SU-DHL-6 (cell line): ENCODE results near the gene KCNA2.

Source experiments
- H2AFZ ChIP-seq: fragments of 200-600 bp; sonication (generic); 2 replicates; pipeline ENCODE4 v1.6.1; 2014; ENCODE audit warnings: low read depth, mild to moderate bottlenecking, moderate library complexity, mixed read lengths, antibody characterized with exemption, low read length; ENCODE audit not compliant: severe bottlenecking
- H3F3A ChIP-seq: fragments of 200-600 bp; shearing (Covaris generic); 2 replicates; pipeline ENCODE4 v1.6.0; 2016; ENCODE audit warnings: antibody characterized with exemption, mild to moderate bottlenecking; ENCODE audit not compliant: insufficient read depth
- H3K27ac ChIP-seq: fragments of 200-600 bp; sonication (generic); 2 replicates; pipeline ENCODE4 v1.5.1; 2016; ENCODE audit warnings: low read depth, mild to moderate bottlenecking, low read length, moderate library complexity, mixed read lengths
- H3K27me3 ChIP-seq: fragments of 200-600 bp; sonication (generic), shearing (Covaris generic); 2 replicates; pipeline ENCODE4 v1.6.0; 2014; ENCODE audit warnings: mild to moderate bottlenecking, low read length
- H3K36me3 ChIP-seq: fragments of 200-600 bp; sonication (generic); 2 replicates; pipeline ENCODE4 v1.6.1; 2014; ENCODE audit warnings: mild to moderate bottlenecking, low read length, mixed read lengths
- H3K4me2 ChIP-seq: fragments of 300-600, 200-600 bp; shearing (Covaris generic), sonication (generic); 2 replicates; pipeline ENCODE4 v1.6.0; 2014; ENCODE audit warnings: low read length, low read depth, mild to moderate bottlenecking; ENCODE audit not compliant: poor library complexity, severe bottlenecking
- H3K4me3 ChIP-seq: fragments of 200-600 bp; sonication (generic); 2 replicates; pipeline ENCODE4 v1.5.1; 2014; ENCODE audit warnings: antibody characterized with exemption, low read length, mild to moderate bottlenecking, mixed read lengths; ENCODE audit not compliant: insufficient read depth, poor library complexity, severe bottlenecking
- H3K79me2 ChIP-seq: fragments of 200-600 bp; sonication (generic); 2 replicates; pipeline ENCODE4 v1.6.1; 2014; ENCODE audit warnings: mild to moderate bottlenecking, low read length, moderate library complexity; ENCODE audit not compliant: insufficient read depth
- H3K9ac ChIP-seq: fragments of 200-600 bp; sonication (generic); 2 replicates; pipeline ENCODE4 v1.7.0; 2014; ENCODE audit warnings: mild to moderate bottlenecking, low read length
- H3K9me2 ChIP-seq: fragments of 200-600 bp; sonication (generic); replicated peaks from 2 replicates; pipeline ENCODE4 v1.6.1; 2014; ENCODE audit warnings: low read length; ENCODE audit not compliant: insufficient read depth
- H3K9me3 ChIP-seq: fragments of 200-600 bp; sonication (generic); 2 replicates; pipeline ENCODE4 v1.6.1; 2014; ENCODE audit warnings: low read length, mixed read lengths; ENCODE audit not compliant: insufficient read depth
- H4K20me1 ChIP-seq: fragments of 200-600 bp; sonication (generic); 2 replicates; pipeline ENCODE4 v1.6.1; 2014; ENCODE audit warnings: low read depth, mild to moderate bottlenecking, antibody characterized with exemption, low read length, moderate library complexity, mixed read lengths
- EZH2phosphoT487 ChIP-seq: fragments of 200-600 bp; sonication (generic), shearing (Covaris generic); conservative IDR thresholded peaks from 2 replicates; pipeline ENCODE4 v1.6.1; 2018; ENCODE audit warnings: mild to moderate bottlenecking, antibody characterized with exemption, low read length, moderate library complexity, mixed read lengths
- TF ChIP-seq, protein P1 (sequence below): fragments of 200-600 bp; sonication (generic); IDR thresholded peaks from one replicate; pipeline ENCODE4 v1.5.1; 2017; ENCODE audit warnings: antibody characterized with exemption, mild to moderate bottlenecking, low read length, moderate library complexity; ENCODE audit not compliant: insufficient read depth, poor library complexity, severe bottlenecking

The KCNA2 gene

GRCh38 chr1:110588991-110589390 lies 17.2 kb downstream of the KCNA2 start:
- no peaks in the 10 kb centered on the region for H3K9me3 ChIP-seq
- no peaks in the 10 kb centered on the region for H3F3A ChIP-seq
- no peaks in the 10 kb centered on the region for H3K27me3 ChIP-seq
- no peak overlapping the region for H3K9ac ChIP-seq
- no peaks in the 10 kb centered on the region for H3K36me3 ChIP-seq
- H3K4me2 ChIP-seq, result no peak overlapping the region
- H3K79me2 ChIP-seq, result no peaks in the 10 kb centered on the region
- no peak overlapping the region for H2AFZ ChIP-seq
- TF ChIP-seq, protein P1, sequence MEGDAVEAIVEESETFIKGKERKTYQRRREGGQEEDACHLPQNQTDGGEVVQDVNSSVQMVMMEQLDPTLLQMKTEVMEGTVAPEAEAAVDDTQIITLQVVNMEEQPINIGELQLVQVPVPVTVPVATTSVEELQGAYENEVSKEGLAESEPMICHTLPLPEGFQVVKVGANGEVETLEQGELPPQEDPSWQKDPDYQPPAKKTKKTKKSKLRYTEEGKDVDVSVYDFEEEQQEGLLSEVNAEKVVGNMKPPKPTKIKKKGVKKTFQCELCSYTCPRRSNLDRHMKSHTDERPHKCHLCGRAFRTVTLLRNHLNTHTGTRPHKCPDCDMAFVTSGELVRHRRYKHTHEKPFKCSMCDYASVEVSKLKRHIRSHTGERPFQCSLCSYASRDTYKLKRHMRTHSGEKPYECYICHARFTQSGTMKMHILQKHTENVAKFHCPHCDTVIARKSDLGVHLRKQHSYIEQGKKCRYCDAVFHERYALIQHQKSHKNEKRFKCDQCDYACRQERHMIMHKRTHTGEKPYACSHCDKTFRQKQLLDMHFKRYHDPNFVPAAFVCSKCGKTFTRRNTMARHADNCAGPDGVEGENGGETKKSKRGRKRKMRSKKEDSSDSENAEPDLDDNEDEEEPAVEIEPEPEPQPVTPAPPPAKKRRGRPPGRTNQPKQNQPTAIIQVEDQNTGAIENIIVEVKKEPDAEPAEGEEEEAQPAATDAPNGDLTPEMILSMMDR, result no peak
- no peak for TF ChIP-seq EZH2phosphoT487
- H3K9me2 ChIP-seq, result no peaks in the 10 kb centered on the region
- no peak overlapping the region for H3K4me3 ChIP-seq
- H4K20me1 ChIP-seq, result no peaks in the 10 kb centered on the region
- no peak overlapping the region for H3K27ac ChIP-seq

DNA sequence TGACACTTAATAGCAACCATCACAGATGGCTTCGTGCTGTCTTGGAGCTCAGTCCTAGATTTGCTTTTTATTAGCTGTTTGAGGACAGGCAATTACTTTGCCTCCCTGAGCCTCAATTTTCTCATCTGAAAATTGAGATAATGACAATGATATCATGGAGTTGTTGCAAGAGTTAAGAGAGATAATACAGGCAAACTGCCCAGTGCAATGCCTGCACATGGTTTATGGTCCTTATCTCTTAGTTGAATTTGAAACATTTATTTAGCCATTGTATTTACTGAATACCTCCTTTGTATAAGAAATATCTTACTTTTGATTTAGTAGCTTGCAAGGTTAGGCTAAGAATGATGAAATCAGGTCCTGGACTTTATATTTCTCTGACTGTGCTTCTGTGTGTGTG lies 17.7 kb downstream of the KCNA2 start:
- H3K9me2 ChIP-seq, result no peaks in the 10 kb centered on the region
- no peak overlapping the region for H3K4me2 ChIP-seq
- H3K4me3 ChIP-seq, result no peak overlapping the region
- TF ChIP-seq EZH2phosphoT487, result no peak
- TF ChIP-seq, protein P1, result no peak
- H3K27me3 ChIP-seq, result no peaks in the 10 kb centered on the region
- no peak overlapping the region for H2AFZ ChIP-seq
- H4K20me1 ChIP-seq, result no peaks in the 10 kb centered on the region
- no peak overlapping the region for H3K9ac ChIP-seq
- no peaks in the 10 kb centered on the region for H3K36me3 ChIP-seq
- no peak overlapping the region for H3K27ac ChIP-seq
- no peaks in the 10 kb centered on the region for H3K79me2 ChIP-seq
- no peaks in the 10 kb centered on the region for H3K9me3 ChIP-seq
- H3F3A ChIP-seq, result no peaks in the 10 kb centered on the region

GRCh38 chr1:110587906-110588305 lies 18.3 kb downstream of the KCNA2 start:
- no peak overlapping the region for H2AFZ ChIP-seq
- no peaks in the 10 kb centered on the region for H4K20me1 ChIP-seq
- H3K9me2 ChIP-seq, result no peaks in the 10 kb centered on the region
- H3K9me3 ChIP-seq, result no peaks in the 10 kb centered on the region
- no peaks in the 10 kb centered on the region for H3K27me3 ChIP-seq
- no peak overlapping the region for H3K9ac ChIP-seq
- H3K36me3 ChIP-seq, result no peaks in the 10 kb centered on the region
- H3K4me2 ChIP-seq, result no peak overlapping the region
- no peaks in the 10 kb centered on the region for H3F3A ChIP-seq
- H3K27ac ChIP-seq, result no peak overlapping the region
- H3K79me2 ChIP-seq, result no peaks in the 10 kb centered on the region
- TF ChIP-seq EZH2phosphoT487, result no peak
- TF ChIP-seq, protein P1, result no peak
- H3K4me3 ChIP-seq, result no peak overlapping the region
